ENCODE data around the gene EPHB1.

Gene EPHB1

DNA sequence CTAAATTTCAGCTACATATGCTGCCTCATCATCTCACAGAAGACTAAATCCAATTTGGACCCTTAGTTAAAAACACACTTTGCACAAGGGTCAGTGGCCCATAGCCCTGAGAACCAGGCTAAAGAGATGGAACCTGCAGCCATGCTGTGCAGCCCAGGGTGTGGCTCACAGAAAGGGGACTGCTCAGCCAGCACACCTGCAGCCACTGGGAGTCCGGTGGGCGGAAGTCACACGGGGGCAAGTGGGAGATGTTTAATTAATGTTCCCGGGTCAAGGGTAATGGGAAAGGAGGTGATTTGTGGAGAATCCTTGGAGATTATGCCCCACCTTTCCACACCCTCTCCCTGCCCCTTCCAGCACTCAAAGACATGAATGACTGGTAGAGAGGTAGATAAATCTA lies 467.4 kb downstream of the EPHB1 start:
- no peak overlapping the region for H3K4me3 ChIP-seq (ENCODE audit: low read depth, low read length)
- TF ChIP-seq, protein P1, sequence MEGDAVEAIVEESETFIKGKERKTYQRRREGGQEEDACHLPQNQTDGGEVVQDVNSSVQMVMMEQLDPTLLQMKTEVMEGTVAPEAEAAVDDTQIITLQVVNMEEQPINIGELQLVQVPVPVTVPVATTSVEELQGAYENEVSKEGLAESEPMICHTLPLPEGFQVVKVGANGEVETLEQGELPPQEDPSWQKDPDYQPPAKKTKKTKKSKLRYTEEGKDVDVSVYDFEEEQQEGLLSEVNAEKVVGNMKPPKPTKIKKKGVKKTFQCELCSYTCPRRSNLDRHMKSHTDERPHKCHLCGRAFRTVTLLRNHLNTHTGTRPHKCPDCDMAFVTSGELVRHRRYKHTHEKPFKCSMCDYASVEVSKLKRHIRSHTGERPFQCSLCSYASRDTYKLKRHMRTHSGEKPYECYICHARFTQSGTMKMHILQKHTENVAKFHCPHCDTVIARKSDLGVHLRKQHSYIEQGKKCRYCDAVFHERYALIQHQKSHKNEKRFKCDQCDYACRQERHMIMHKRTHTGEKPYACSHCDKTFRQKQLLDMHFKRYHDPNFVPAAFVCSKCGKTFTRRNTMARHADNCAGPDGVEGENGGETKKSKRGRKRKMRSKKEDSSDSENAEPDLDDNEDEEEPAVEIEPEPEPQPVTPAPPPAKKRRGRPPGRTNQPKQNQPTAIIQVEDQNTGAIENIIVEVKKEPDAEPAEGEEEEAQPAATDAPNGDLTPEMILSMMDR (IDR thresholded peaks at IDR 0.05; ENCODE audit: low read depth, low read length, missing control alignments) = no peak
- in situ Hi-C loops (cut with HindIII; ENCODE audit: low sequenced_read_pairs) = no loop called here
- DNase-seq (ENCODE audit: low read depth) = no peak

DNA sequence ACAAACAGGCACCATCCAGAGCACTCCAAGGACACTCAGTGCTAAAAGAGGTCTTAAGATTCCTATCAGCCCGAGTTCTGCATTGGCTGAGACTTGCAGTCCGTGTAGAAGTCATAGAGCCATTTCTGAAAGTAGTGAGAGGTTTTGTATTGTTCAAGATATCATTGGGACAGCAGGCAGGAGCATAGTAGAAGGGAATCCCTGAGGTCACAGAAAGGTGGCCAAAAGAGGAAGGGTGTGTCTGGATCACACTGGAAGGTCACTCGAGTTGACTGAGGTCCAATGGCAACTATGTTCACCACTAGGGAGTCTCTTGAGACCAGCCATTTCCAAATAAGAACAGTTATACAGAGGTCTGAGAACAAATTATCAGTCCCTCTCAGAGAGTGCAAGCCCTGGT lies 468.3 kb downstream of the EPHB1 start:
- DNase-seq (ENCODE audit: low read depth) = no peak
- TF ChIP-seq, protein P1 (IDR thresholded peaks at IDR 0.05; ENCODE audit: low read depth, low read length, missing control alignments) = no peak
- no peak overlapping the region for H3K4me3 ChIP-seq (ENCODE audit: low read depth, low read length)
- in situ Hi-C loops (cut with HindIII; ENCODE audit: low sequenced_read_pairs) = no loop called here

DNA sequence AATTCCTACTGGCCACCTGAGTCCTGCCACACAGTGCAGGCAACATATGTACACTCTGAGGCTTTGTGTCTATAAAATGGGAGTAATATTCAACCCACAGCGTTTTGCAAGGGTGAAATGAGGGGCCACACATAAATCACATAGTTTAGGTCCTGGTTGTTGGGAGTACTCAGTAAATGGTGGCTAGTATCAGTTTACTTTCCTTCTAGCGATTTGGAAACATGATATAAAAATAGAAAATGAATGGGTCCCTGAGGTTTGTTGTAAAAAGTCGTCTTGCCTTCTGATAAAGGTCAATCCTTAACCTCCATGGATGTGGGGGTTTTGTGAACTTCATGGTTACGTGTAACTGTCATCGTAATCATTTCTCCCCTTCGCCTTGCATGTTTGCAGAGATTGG lies 472.4 kb downstream of the EPHB1 start:
- no peak overlapping the region for H3K4me3 ChIP-seq (ENCODE audit: low read depth, low read length)
- TF ChIP-seq, protein P1 (IDR thresholded peaks at IDR 0.05; ENCODE audit: low read depth, low read length, missing control alignments) = no peak
- in situ Hi-C loops (cut with HindIII; ENCODE audit: low sequenced_read_pairs) = no loop called here
- DNase-seq (ENCODE audit: low read depth) = no peak

DNA sequence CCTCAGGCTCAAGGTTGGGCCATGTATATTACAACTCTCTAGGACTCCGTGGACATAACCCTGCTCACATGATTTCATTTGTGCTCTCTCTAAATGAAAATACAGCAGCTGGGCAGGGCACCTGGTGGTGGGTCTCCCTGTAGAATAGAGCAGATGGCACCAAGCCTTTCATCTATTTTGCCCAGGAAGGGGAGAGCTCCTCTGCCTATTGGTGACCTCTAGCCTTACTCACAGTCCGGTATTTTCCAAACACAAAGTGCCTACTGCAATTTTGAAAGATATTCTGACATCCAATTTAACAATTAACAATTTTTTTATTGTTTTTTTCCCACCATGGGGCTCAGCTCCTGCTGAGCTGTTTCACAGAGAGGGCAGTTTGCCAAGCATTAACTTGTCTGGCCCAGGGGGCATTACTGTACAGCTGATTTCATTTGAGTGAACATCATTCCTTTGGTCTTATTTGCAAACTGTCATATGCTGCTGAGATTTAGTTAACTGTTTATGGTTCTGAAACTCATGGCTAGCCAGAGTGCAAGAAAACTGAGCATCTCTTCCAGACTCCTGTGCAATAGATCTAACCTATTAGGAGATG lies 474.0 kb downstream of the EPHB1 start:
- in situ Hi-C loops (cut with HindIII; ENCODE audit: low sequenced_read_pairs) = no loop called here
- TF ChIP-seq, protein P1 (IDR thresholded peaks at IDR 0.05; ENCODE audit: low read depth, low read length, missing control alignments) = no peak
- no peak for DNase-seq (ENCODE audit: low read depth)
- H3K4me3 ChIP-seq (ENCODE audit: low read depth, low read length) = no peak overlapping the region

DNA sequence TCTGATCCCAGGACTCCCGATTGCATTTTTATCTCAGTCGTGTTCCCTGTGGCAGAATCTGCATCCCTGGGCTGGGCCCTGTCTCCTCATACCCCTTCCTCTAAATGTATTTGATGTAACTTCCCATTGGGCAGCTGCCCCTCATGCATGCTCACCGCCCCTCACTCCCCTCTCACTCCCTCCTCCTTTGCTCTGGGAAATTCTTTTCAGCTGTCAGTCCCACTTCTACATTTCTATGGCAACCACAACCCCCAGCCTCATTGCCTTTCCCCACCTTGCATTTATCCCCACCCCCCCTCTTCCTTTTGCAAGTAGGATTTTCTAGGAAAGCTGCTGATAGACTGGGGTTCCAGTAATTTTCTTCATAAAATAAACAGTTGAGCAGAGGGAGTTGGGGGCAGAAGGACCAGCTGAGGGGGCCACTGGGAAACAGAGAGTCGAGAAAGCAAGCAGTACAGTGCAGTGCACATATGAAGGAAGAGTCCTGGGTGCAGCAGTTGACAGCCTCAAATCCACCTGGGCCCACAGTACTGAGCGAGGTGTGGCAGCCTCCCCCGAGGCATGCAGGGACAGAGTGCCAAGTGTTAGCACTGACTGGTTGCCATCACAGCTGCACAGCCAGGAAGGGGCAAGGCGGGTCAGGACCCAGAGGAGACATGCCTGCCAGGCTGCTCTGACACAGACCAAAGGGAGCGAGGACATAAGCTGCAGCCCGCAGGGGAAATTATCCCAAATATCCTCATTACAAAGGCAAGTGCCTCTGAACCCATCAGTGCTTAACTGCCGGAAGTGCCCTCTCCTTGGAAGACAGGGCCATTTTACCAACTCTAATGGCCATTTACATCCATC lies 476.3 kb downstream of the EPHB1 start:
- H3K4me3 ChIP-seq (ENCODE audit: low read depth, low read length) = no peak overlapping the region
- in situ Hi-C loops (cut with HindIII; ENCODE audit: low sequenced_read_pairs) = no loop called here
- no peak for DNase-seq (ENCODE audit: low read depth)
- TF ChIP-seq, protein P1 (IDR thresholded peaks at IDR 0.05; ENCODE audit: low read depth, low read length, missing control alignments) = no peak

DNA sequence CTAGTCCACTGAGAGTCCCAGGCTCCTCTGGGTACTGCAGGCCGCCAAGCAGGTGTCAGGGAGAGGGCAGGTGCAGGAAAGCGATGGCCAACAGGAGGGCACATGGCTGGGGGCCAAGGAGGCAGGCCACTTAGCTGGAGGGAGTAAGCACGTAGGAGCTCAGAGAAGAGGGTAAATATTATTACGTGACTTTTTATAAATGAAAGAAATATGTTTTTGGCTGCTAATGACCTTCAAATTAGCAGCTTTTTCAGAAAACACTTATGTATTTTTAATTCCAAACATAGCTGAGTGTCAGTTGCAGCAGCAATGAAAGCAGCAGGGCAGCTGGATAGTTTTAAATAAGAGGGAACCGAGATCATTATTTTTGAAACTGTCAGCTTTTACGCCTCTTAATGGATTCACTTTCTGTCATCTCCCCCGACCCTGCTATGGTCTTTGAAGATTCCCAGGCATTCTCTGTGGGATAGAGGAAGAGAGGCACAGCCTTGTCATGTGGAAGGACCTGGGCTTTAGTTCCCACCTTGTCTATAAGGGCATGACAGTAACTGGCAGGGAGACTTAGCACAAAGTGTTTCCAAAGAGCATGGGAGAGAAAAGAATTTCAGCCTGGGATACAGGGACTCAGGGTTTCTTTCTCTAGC lies 477.1 kb downstream of the EPHB1 start:
- TF ChIP-seq, protein P1 (IDR thresholded peaks at IDR 0.05; ENCODE audit: low read depth, low read length, missing control alignments) = no peak
- no peak for DNase-seq (ENCODE audit: low read depth)
- in situ Hi-C loops (cut with HindIII; ENCODE audit: low sequenced_read_pairs) = no loop called here
- H3K4me3 ChIP-seq (ENCODE audit: low read depth, low read length) = no peak overlapping the region
